ENCODE data around the gene NFKB2. TPM values are rescaled to one million over a fixed set of nuclear protein-coding genes. Genes with fewer than 3 reads are reported as not detected.
A peak's percentile ranks its signal among the peaks of the same experiment; 100 is the strongest.

NFKB2 gene
- total and polyA plus RNA-seq, 2 donors (not counting 1 experiment from before 2014, with no cell fraction given): 7.6 to 23.3 TPM

DNA sequence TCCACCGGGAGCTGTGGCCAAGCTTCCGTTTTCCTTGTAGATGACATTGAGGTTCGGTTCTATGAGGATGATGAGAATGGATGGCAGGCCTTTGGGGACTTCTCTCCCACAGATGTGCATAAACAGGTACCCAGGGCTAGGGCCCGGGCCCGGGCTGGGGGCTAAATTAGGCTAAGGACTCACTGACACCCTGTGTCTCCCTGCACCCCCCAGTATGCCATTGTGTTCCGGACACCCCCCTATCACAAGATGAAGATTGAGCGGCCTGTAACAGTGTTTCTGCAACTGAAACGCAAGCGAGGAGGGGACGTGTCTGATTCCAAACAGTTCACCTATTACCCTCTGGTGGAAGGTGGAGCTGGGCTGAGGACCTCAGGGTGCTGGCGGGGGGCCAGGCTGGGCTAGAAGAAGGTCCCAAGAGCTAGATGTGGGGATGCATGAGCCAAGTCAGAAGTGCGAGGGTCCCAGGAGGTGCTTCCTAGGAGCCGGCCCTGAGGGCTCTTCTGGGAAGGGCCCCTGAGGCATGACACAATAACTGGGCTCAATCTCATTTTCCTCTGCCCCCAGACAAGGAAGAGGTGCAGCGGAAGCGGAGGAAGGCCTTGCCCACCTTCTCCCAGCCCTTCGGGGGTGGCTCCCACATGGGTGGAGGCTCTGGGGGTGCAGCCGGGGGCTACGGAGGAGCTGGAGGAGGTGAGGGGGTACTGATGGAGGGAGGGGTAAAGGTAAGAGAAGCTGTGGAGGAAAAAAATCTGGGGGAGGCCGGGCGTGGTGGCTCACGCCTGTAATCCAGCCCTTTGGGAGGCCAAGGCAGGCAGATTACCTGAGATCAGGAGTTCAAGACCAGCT lies 2.9 kb downstream of the NFKB2 start:
- Histone ChIP-seq H3K79me2 (ENCODE audit: control insufficient read depth, insufficient read depth, low read length) (no peaks in the 10 kb centered on the region), H3K27ac (ENCODE audit: insufficient read depth, low read length) (no peak overlapping the region), H3K9me3 (ENCODE audit: control insufficient read depth, insufficient read depth, low read depth, low read length) (no peaks in the 10 kb centered on the region), H3K4me2 (ENCODE audit: extremely low read depth, insufficient read depth, low read length) (no peak overlapping the region), H3K4me1 (ENCODE audit: control insufficient read depth, extremely low read depth, insufficient read depth, low read length) (peaks cover 4% of the 10 kb centered on the region), H4K20me1 (ENCODE audit: control insufficient read depth, extremely low read depth, insufficient read depth, low read length) (no peaks in the 10 kb centered on the region), H3K27me3 (ENCODE audit: control insufficient read depth, insufficient read depth, low read length) (no peaks in the 10 kb centered on the region), H3K4me3 (replicated peaks in 1 of 4; ENCODE audit: control extremely low read depth in 1 of 4, insufficient read depth in 1 of 4, low read depth in 3 of 4, low read length in 4 of 4) (no peak overlapping the region), H3K9ac (ENCODE audit: insufficient read depth, low read length) (no peak overlapping the region), H3K36me3 (ENCODE audit: control insufficient read depth, insufficient read depth, low read length) (peaks cover 6% of the 10 kb centered on the region), H2AFZ (ENCODE audit: low read length) (no peak overlapping the region)
- no peak for DNase-seq (ENCODE audit: low read depth in 2 of 2)
- TF ChIP-seq, protein P1, sequence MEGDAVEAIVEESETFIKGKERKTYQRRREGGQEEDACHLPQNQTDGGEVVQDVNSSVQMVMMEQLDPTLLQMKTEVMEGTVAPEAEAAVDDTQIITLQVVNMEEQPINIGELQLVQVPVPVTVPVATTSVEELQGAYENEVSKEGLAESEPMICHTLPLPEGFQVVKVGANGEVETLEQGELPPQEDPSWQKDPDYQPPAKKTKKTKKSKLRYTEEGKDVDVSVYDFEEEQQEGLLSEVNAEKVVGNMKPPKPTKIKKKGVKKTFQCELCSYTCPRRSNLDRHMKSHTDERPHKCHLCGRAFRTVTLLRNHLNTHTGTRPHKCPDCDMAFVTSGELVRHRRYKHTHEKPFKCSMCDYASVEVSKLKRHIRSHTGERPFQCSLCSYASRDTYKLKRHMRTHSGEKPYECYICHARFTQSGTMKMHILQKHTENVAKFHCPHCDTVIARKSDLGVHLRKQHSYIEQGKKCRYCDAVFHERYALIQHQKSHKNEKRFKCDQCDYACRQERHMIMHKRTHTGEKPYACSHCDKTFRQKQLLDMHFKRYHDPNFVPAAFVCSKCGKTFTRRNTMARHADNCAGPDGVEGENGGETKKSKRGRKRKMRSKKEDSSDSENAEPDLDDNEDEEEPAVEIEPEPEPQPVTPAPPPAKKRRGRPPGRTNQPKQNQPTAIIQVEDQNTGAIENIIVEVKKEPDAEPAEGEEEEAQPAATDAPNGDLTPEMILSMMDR (conservative IDR thresholded peaks at IDR 0.05 in 1 of 2, IDR thresholded peaks at IDR 0.05 in 1 of 2; ENCODE audit: low read depth in 1 of 2, low read length in 2 of 2): no peak
- no peak for TF ChIP-seq EZH2 (IDR thresholded peaks at IDR 0.05; ENCODE audit: low read length, missing control alignments)

DNA sequence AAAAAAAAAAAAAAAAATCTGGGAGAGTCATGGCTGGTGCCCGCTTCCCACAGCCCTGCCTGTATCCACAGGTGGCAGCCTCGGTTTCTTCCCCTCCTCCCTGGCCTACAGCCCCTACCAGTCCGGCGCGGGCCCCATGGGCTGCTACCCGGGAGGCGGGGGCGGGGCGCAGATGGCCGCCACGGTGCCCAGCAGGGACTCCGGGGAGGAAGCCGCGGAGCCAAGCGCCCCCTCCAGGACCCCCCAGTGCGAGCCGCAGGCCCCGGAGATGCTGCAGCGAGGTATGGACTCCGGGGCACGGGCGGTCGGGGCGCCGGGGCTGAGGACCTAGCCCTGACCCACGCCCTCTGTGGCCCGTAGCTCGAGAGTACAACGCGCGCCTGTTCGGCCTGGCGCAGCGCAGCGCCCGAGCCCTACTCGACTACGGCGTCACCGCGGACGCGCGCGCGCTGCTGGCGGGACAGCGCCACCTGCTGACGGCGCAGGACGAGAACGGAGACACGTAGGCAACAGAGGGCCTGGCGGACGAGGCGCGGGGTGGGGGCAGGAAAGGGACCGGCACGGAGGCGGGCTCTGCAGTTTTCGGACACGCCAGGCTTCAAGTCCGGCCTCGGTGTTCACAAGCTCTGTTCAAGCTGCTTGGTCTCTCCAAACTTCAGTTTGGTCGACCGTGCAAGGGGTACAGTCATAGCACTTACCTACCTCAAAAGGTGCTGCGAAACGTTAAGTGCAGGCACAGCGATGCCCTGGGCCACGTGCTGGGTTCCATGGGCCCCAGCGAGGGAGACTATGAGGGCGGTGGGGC lies 3.9 kb downstream of the NFKB2 start:
- Histone ChIP-seq H3K27ac (ENCODE audit: insufficient read depth, low read length) (peak overlapping the region; percentile 27), H3K4me1 (ENCODE audit: control insufficient read depth, extremely low read depth, insufficient read depth, low read length) (peaks cover 4% of the 10 kb centered on the region), H3K4me2 (ENCODE audit: extremely low read depth, insufficient read depth, low read length) (peak overlapping the region; percentile 77), H3K9me3 (ENCODE audit: control insufficient read depth, insufficient read depth, low read depth, low read length) (no peaks in the 10 kb centered on the region), H3K9ac (ENCODE audit: insufficient read depth, low read length) (peak overlapping the region; percentile 65), H4K20me1 (ENCODE audit: control insufficient read depth, extremely low read depth, insufficient read depth, low read length) (no peaks in the 10 kb centered on the region), H3K36me3 (ENCODE audit: control insufficient read depth, insufficient read depth, low read length) (peaks cover 6% of the 10 kb centered on the region), H2AFZ (ENCODE audit: low read length) (peak overlapping the region; percentile 68), H3K4me3 (replicated peaks in 1 of 4; ENCODE audit: control extremely low read depth in 1 of 4, insufficient read depth in 1 of 4, low read depth in 3 of 4, low read length in 4 of 4) (peak overlapping the region in 3 of 4 experiments; percentile 44 to 58 (median 52)), H3K27me3 (ENCODE audit: control insufficient read depth, insufficient read depth, low read length) (no peaks in the 10 kb centered on the region), H3K79me2 (ENCODE audit: control insufficient read depth, insufficient read depth, low read length) (no peaks in the 10 kb centered on the region)
- no peak for TF ChIP-seq EZH2 (IDR thresholded peaks at IDR 0.05; ENCODE audit: low read length, missing control alignments)
- TF ChIP-seq, protein P1 (conservative IDR thresholded peaks at IDR 0.05 in 1 of 2, IDR thresholded peaks at IDR 0.05 in 1 of 2; ENCODE audit: low read depth in 1 of 2, low read length in 2 of 2): peak; percentile 64 to 78
- DNase-seq (ENCODE audit: low read depth in 2 of 2): peak; percentile 80 to 83

DNA sequence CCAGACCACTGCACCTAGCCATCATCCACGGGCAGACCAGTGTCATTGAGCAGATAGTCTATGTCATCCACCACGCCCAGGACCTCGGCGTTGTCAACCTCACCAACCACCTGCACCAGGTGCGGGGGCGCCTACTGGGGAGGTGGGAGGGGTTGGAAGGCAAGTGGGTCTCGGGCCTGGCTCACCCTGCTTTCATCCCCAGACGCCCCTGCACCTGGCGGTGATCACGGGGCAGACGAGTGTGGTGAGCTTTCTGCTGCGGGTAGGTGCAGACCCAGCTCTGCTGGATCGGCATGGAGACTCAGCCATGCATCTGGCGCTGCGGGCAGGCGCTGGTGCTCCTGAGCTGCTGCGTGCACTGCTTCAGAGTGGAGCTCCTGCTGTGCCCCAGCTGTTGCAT lies 4.6 kb downstream of the NFKB2 start:
- Histone ChIP-seq H3K4me1 (ENCODE audit: control insufficient read depth, extremely low read depth, insufficient read depth, low read length) (peaks cover 4% of the 10 kb centered on the region), H2AFZ (ENCODE audit: low read length) (no peak overlapping the region), H3K4me2 (ENCODE audit: extremely low read depth, insufficient read depth, low read length) (no peak overlapping the region), H3K27me3 (ENCODE audit: control insufficient read depth, insufficient read depth, low read length) (no peaks in the 10 kb centered on the region), H3K27ac (ENCODE audit: insufficient read depth, low read length) (no peak overlapping the region), H3K79me2 (ENCODE audit: control insufficient read depth, insufficient read depth, low read length) (no peaks in the 10 kb centered on the region), H3K9me3 (ENCODE audit: control insufficient read depth, insufficient read depth, low read depth, low read length) (no peaks in the 10 kb centered on the region), H4K20me1 (ENCODE audit: control insufficient read depth, extremely low read depth, insufficient read depth, low read length) (no peaks in the 10 kb centered on the region), H3K36me3 (ENCODE audit: control insufficient read depth, insufficient read depth, low read length) (peaks cover 6% of the 10 kb centered on the region), H3K9ac (ENCODE audit: insufficient read depth, low read length) (no peak overlapping the region), H3K4me3 (replicated peaks in 1 of 4; ENCODE audit: control extremely low read depth in 1 of 4, insufficient read depth in 1 of 4, low read depth in 3 of 4, low read length in 4 of 4) (no peak overlapping the region)
- DNase-seq (ENCODE audit: low read depth in 2 of 2): no peak
- TF ChIP-seq, protein P1 (conservative IDR thresholded peaks at IDR 0.05 in 1 of 2, IDR thresholded peaks at IDR 0.05 in 1 of 2; ENCODE audit: low read depth in 1 of 2, low read length in 2 of 2): no peak
- TF ChIP-seq EZH2 (IDR thresholded peaks at IDR 0.05; ENCODE audit: low read length, missing control alignments): no peak

Data from fibroblast of lung (primary cell).